ENCODE results near the gene VPS4A.
A peak's percentile ranks its signal among the peaks of the same experiment; 100 is the strongest.
"Not testable (repeated sequence)": the region's sequence is repeated elsewhere in the genome, so short reads cannot be mapped to it uniquely, and the experiment has no call there.

The VPS4A gene

GRCh38 chr16:69327585-69328310 lies 16.6 kb downstream of the VPS4A start:
- DNase-seq (ENCODE audit: low read depth) = no peak

GRCh38 chr16:69328854-69329316 lies 17.7 kb downstream of the VPS4A start:
- no peak for DNase-seq (ENCODE audit: low read depth)

- peak; percentile 47 for DNase-seq (ENCODE audit: low read depth)
Observed at GRCh38 chr16:69329369-69330285, 18.5 kb downstream of the VPS4A start.

GRCh38 chr16:69330286-69331109 lies 19.3 kb downstream of the VPS4A start, which contains the start of gene PDF:
Gene PDF (minus strand): TSS chr16:69330588. CDS start chr16:69330570, 18 bp downstream.
- DNase-seq (ENCODE audit: low read depth) = peak; percentile 83

- no peak for DNase-seq (ENCODE audit: low read depth)
Observed at GRCh38 chr16:69334696-69335095, 23.5 kb downstream of the VPS4A start.

- DNase-seq (ENCODE audit: low read depth) = no peak
Observed at GRCh38 chr16:69338557-69339288, 27.6 kb downstream of the VPS4A start.

- DNase-seq (ENCODE audit: low read depth) = peak; percentile 87
Observed at GRCh38 chr16:69339289-69340094, 28.3 kb downstream of the VPS4A start, which contains the start of the genes COG8 and NIP7. Gene COG8 (minus strand): TSS chr16:69339564. CDS start chr16:69339552, 12 bp downstream. Gene NIP7 (plus strand): TSS chr16:69339772. CDS start chr16:69339830, 58 bp downstream.

GRCh38 chr16:69340095-69340644 lies 29.0 kb downstream of the VPS4A start:
- DNase-seq (ENCODE audit: low read depth) = no peak

GRCh38 chr16:69344171-69344570 lies 33.0 kb downstream of the VPS4A start:
- DNase-seq (ENCODE audit: low read depth) = no peak

GRCh38 chr16:69345923-69346322 lies 34.8 kb downstream of the VPS4A start:
- no peak for DNase-seq (ENCODE audit: low read depth)

- DNase-seq (ENCODE audit: low read depth) = no peak
Observed at GRCh38 chr16:69346683-69347082, 35.5 kb downstream of the VPS4A start.

GRCh38 chr16:69348222-69348621 lies 37.1 kb downstream of the VPS4A start:
- no peak for DNase-seq (ENCODE audit: low read depth)

GRCh38 chr16:69349536-69349935 lies 38.4 kb downstream of the VPS4A start:
- DNase-seq (ENCODE audit: low read depth) = no peak

GRCh38 chr16:69350536-69351133 lies 39.5 kb downstream of the VPS4A start:
- no peak for DNase-seq (ENCODE audit: low read depth)

- no peak for DNase-seq (ENCODE audit: low read depth)
Observed at GRCh38 chr16:69351309-69352027, 40.3 kb downstream of the VPS4A start, which contains the start of gene TMED6. Gene TMED6 (minus strand): TSS chr16:69351786. CDS start chr16:69351753, 33 bp downstream.

GRCh38 chr16:69360070-69360469 lies 48.9 kb downstream of the VPS4A start:
- DNase-seq (ENCODE audit: low read depth) = not testable (repeated sequence)

- DNase-seq (ENCODE audit: low read depth) = no peak
Observed at GRCh38 chr16:69363281-69363717, 52.1 kb downstream of the VPS4A start.

- no peak for DNase-seq (ENCODE audit: low read depth)
Observed at GRCh38 chr16:69364088-69364487, 52.9 kb downstream of the VPS4A start.

- no peak for DNase-seq (ENCODE audit: low read depth)
Observed at GRCh38 chr16:69365901-69366300, 54.8 kb downstream of the VPS4A start.
